H9 (cell line): ENCODE results near the gene RNU6-1. TPM values are rescaled to one million over a fixed set of nuclear protein-coding genes. Genes with fewer than 3 reads are reported as not detected.

Experiments used
- DNase-seq: peaks from one replicate; pipeline ENCODE4 v3.0.0-alpha.2; 2017
- H2AFZ ChIP-seq: one replicate; pipeline ENCODE4 v1.6.1; 2013; ENCODE audit warnings: mild to moderate bottlenecking, low read length, control low read depth, moderate library complexity
- H2AK5ac ChIP-seq: 2 replicates; pipeline ENCODE4 v1.6.1; 2013; ENCODE audit warnings: low read length, control low read depth, mixed read lengths; ENCODE audit not compliant: insufficient read length
- H2BK120ac ChIP-seq: one replicate; pipeline ENCODE4 v1.6.1; 2013; ENCODE audit warnings: low read depth, mild to moderate bottlenecking, low read length, control low read depth, inconsistent platforms; ENCODE audit not compliant: poor library complexity, severe bottlenecking
- H2BK12ac ChIP-seq: 2 replicates; pipeline ENCODE4 v1.6.1; 2013; ENCODE audit warnings: low read length, control low read depth, mixed read lengths, low read depth; ENCODE audit not compliant: insufficient read length
- H2BK15ac ChIP-seq: 2 replicates; pipeline ENCODE4 v1.6.1; 2013; ENCODE audit warnings: low read depth, low read length, control low read depth
- H2BK20ac ChIP-seq: one replicate; pipeline ENCODE4 v1.6.1; 2013; ENCODE audit warnings: low read depth, mild to moderate bottlenecking, low read length, control low read depth, inconsistent platforms; ENCODE audit not compliant: poor library complexity, severe bottlenecking
- H2BK5ac ChIP-seq: 2 replicates; pipeline ENCODE4 v1.6.1; 2013; ENCODE audit warnings: low read length, control low read depth, mixed read lengths; ENCODE audit not compliant: insufficient read length
- H3K14ac ChIP-seq: 2 replicates; pipeline ENCODE4 v1.6.1; 2013; ENCODE audit warnings: low read length, control low read depth; ENCODE audit not compliant: insufficient read depth
- H3K18ac ChIP-seq: 2 replicates; pipeline ENCODE4 v1.6.1; 2013; ENCODE audit warnings: low read depth, mild to moderate bottlenecking, mixed read lengths, low read length, control low read depth; ENCODE audit not compliant: insufficient read length
- H3K23ac ChIP-seq: 2 replicates; pipeline ENCODE4 v1.6.1; 2013; ENCODE audit warnings: low read length, control low read depth, mixed read lengths, low read depth; ENCODE audit not compliant: insufficient read length
- H3K23me2 ChIP-seq: 2 replicates; pipeline ENCODE4 v1.6.1; 2013; ENCODE audit warnings: low read depth, mild to moderate bottlenecking, mixed read lengths, low read length, control low read depth; ENCODE audit not compliant: insufficient read length, poor library complexity, severe bottlenecking
- H3K27ac ChIP-seq: 2 replicates; pipeline ENCODE4 v1.5.1; 2013; ENCODE audit warnings: low read length, control low read depth, mixed read lengths, low read depth; ENCODE audit not compliant: insufficient read length
- H3K27me3 ChIP-seq: 2 replicates; pipeline ENCODE4 v1.6.1; 2013; ENCODE audit warnings: low read length, control low read depth, inconsistent platforms; ENCODE audit not compliant: insufficient read depth
- H3K4ac ChIP-seq: 2 replicates; pipeline ENCODE4 v1.6.1; 2013; ENCODE audit warnings: low read depth, mild to moderate bottlenecking, control low read depth, inconsistent platforms, low read length, moderate library complexity
- H3K4me1 ChIP-seq: 2 replicates; pipeline ENCODE4 v1.6.1; 2013; ENCODE audit warnings: low read length, control low read depth, inconsistent platforms; ENCODE audit not compliant: insufficient read depth
- H3K4me2 ChIP-seq: 2 replicates; pipeline ENCODE4 v1.6.1; 2013; ENCODE audit warnings: low read length, control low read depth, mixed read lengths; ENCODE audit not compliant: insufficient read length, insufficient read depth
- H3K56ac ChIP-seq: 2 replicates; pipeline ENCODE4 v1.6.1; 2013; ENCODE audit warnings: low read depth, mild to moderate bottlenecking, mixed read lengths, low read length, control low read depth; ENCODE audit not compliant: insufficient read length
- H3K79me1 ChIP-seq: 2 replicates; pipeline ENCODE4 v1.6.1; 2013; ENCODE audit warnings: low read depth, mild to moderate bottlenecking, moderate library complexity, low read length, control low read depth, inconsistent platforms; ENCODE audit not compliant: insufficient read depth, poor library complexity, severe bottlenecking
- H3K79me2 ChIP-seq: 2 replicates; pipeline ENCODE4 v1.6.1; 2013; ENCODE audit warnings: low read length, control low read depth, inconsistent platforms; ENCODE audit not compliant: insufficient read depth
- H3K9ac ChIP-seq: 2 replicates; pipeline ENCODE4 v1.6.1; 2013; ENCODE audit warnings: low read length, control low read depth, mixed read lengths; ENCODE audit not compliant: insufficient read length; ENCODE audit errors: extremely low read depth
- H3K9me3 ChIP-seq: one replicate; pipeline ENCODE4 v1.6.1; 2013; ENCODE audit warnings: low read depth, low read length, inconsistent platforms; ENCODE audit not compliant: control insufficient read depth
- H3T11ph ChIP-seq: one replicate; pipeline ENCODE4 v1.6.1; 2013; ENCODE audit warnings: mild to moderate bottlenecking, low read length, control low read depth, inconsistent platforms
- H4K20me1 ChIP-seq: one replicate; pipeline ENCODE4 v1.6.1; 2013; ENCODE audit not compliant: control insufficient read depth, insufficient read length, insufficient read depth
- H4K5ac ChIP-seq: 2 replicates; pipeline ENCODE4 v1.6.1; 2013; ENCODE audit warnings: low read depth, mild to moderate bottlenecking, mixed read lengths, low read length, control low read depth; ENCODE audit not compliant: insufficient read length
- H4K8ac ChIP-seq: replicated peaks from 2 replicates; pipeline ENCODE4 v1.6.1; 2013; ENCODE audit warnings: low read length, control low read depth, mixed read lengths, low read depth; ENCODE audit not compliant: insufficient read length
- H4K91ac ChIP-seq: 2 replicates; pipeline ENCODE4 v1.6.1; 2013; ENCODE audit warnings: low read depth, mild to moderate bottlenecking, moderate library complexity, mixed read lengths, low read length, control low read depth; ENCODE audit not compliant: insufficient read length
- H3K27ac Mint-ChIP-seq, 3 experiments: 2 replicates in 2 of 3; 3 replicates in 1 of 3; pipeline ENCODE4 v1.8.0; 2020 to 2021; ENCODE audit warnings: mixed read lengths in 3 of 3, mild to moderate bottlenecking in 1 of 3, moderate library complexity in 1 of 3
- H3K27me3 Mint-ChIP-seq: 2 replicates; pipeline ENCODE4 v1.8.0; 2021; ENCODE audit warnings: low read depth, mild to moderate bottlenecking, moderate library complexity, mixed read lengths
- H3K36me3 Mint-ChIP-seq, 3 experiments: 2 replicates in 2 of 3; 3 replicates in 1 of 3; pipeline ENCODE4 v1.8.0; 2020 to 2021; ENCODE audit warnings: low read depth in 3 of 3, mixed read lengths in 3 of 3; ENCODE audit not compliant: insufficient read depth in 1 of 3
- H3K4me1 Mint-ChIP-seq, 2 experiments: 2 replicates each; pipeline ENCODE4 v1.8.0; 2020; ENCODE audit warnings: mixed read lengths in 2 of 2
- H3K4me3 Mint-ChIP-seq, 2 experiments: 2 replicates in 1 of 2; 3 replicates in 1 of 2; pipeline ENCODE4 v1.8.0; 2020 to 2021; ENCODE audit warnings: mild to moderate bottlenecking in 2 of 2, mixed read lengths in 2 of 2, moderate library complexity in 1 of 2
- H3K9me3 Mint-ChIP-seq, 2 experiments: 2 replicates in 1 of 2; 3 replicates in 1 of 2; pipeline ENCODE4 v1.8.0; 2020; ENCODE audit warnings: mild to moderate bottlenecking in 2 of 2, mixed read lengths in 2 of 2, moderate library complexity in 1 of 2
- CTCF ChIP-seq: fragments of 200-600 bp; sonication (generic); conservative IDR thresholded peaks from 3 replicates; pipeline ENCODE4 v1.8.0; 2021; ENCODE audit warnings: antibody characterized with exemption, mild to moderate bottlenecking
- WGBS: extraction: QIAGEN DNeasy Blood & Tissue Kit; methylation state at CpG from one replicate; pipeline ENCODE4 v1.1.7; 2013; ENCODE audit warnings: missing lambda C conversion rate, low lambda C conversion rate, mixed read lengths; ENCODE audit not compliant: insufficient read length; ENCODE audit errors: extremely low coverage; 5-methylcytosine and 5-hydroxymethylcytosine counted together
- total RNA-seq: library from RNA; stranded (reverse); gene quantifications from 2 replicates; pipeline ENCODE4 v1.2.1, GENCODE V29; 2021

Gene RNU6-1
- total RNA-seq, 1 experiment from 2014 or later, result not detected

- Histone ChIP-seq H3K27me3 (no peaks in the 10 kb centered on the region), H4K20me1 (no peaks in the 10 kb centered on the region), H3K9me3 (no peaks in the 10 kb centered on the region), H4K5ac (no peak overlapping the region), H2BK15ac (no peak overlapping the region), H3K14ac (no peak overlapping the region), H3K79me2 (no peaks in the 10 kb centered on the region), H3K23me2 (no peaks in the 10 kb centered on the region), H3K79me1 (no peaks in the 10 kb centered on the region), H3K4ac (no peak overlapping the region), H2BK120ac (no peak overlapping the region), H3K9ac (no peak overlapping the region), H3K18ac (no peak overlapping the region), H2BK12ac (no peak overlapping the region), H4K91ac (no peak overlapping the region), H3K23ac (no peak overlapping the region), H3K56ac (no peak overlapping the region), H2BK20ac (no peak overlapping the region), H3K4me1 (peaks cover 3% of the 10 kb centered on the region; the same call in 1 of the 2 replicates), H2BK5ac (no peak overlapping the region), H2AFZ (no peak overlapping the region), H4K8ac (no peak overlapping the region), H3K27ac (no peak overlapping the region), H2AK5ac (no peak overlapping the region), H3T11ph (no peak overlapping the region), H3K4me2 (no peak overlapping the region)
- no peak for DNase-seq
- no peaks in the 10 kb centered on the region; the same call in 1 of the 2 replicates for H3K27me3 Mint-ChIP-seq
- peak overlapping the region in 1 of 3 experiments; percentile 62; a peak in 2 of 7 replicates for H3K27ac Mint-ChIP-seq
- no peak for TF ChIP-seq CTCF
- no peaks in the 10 kb centered on the region; a peak in 1 of 5 replicates for H3K9me3 Mint-ChIP-seq
- H3K36me3 Mint-ChIP-seq, result no peaks in the 10 kb centered on the region
- no CpG with 5 or more reads among the region's 3 CpGs for WGBS
- H3K4me1 Mint-ChIP-seq, result peaks cover 44 to 53% of the 10 kb centered on the region in 2 experiments
- no peak overlapping the region for H3K4me3 Mint-ChIP-seq
Observed at GRCh38 chr15:67855842-67856241, 16.0 kb upstream of the RNU6-1 start.
